ENCODE measurements around the gene ZSCAN30.

DNA sequence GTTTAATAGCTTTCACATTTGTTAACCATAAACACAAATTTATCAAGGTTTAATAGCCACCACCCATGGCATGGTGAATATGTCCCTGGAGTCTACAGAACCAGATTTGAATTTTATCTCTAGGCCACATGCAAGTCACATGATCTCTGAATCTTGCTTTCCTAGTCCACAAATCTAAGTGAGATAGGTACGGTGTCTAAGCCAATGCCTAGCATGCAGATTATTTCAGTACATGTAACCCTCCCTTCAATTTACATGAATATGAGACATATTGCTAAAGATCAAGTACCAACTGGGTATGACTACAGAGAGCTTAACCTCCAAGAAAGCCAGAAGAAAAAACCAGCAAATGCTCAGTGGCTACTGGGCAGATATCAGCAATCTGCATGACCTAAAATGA lies 44.2 kb upstream of the ZSCAN30 start:
- TF ChIP-seq EZH2 (IDR thresholded peaks at IDR 0.05; ENCODE audit: borderline replicate concordance, insufficient read depth, low read length, poor library complexity, severe bottlenecking) = no peak
- TF ChIP-seq, protein P1, sequence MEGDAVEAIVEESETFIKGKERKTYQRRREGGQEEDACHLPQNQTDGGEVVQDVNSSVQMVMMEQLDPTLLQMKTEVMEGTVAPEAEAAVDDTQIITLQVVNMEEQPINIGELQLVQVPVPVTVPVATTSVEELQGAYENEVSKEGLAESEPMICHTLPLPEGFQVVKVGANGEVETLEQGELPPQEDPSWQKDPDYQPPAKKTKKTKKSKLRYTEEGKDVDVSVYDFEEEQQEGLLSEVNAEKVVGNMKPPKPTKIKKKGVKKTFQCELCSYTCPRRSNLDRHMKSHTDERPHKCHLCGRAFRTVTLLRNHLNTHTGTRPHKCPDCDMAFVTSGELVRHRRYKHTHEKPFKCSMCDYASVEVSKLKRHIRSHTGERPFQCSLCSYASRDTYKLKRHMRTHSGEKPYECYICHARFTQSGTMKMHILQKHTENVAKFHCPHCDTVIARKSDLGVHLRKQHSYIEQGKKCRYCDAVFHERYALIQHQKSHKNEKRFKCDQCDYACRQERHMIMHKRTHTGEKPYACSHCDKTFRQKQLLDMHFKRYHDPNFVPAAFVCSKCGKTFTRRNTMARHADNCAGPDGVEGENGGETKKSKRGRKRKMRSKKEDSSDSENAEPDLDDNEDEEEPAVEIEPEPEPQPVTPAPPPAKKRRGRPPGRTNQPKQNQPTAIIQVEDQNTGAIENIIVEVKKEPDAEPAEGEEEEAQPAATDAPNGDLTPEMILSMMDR (IDR thresholded peaks at IDR 0.05; ENCODE audit: poor library complexity, severe bottlenecking) = no peak

Data from neural cell (in vitro differentiated cells).